Esophagus muscularis mucosa (tissue), 3 donors: Measurements from ENCODE around the gene SLC2A13.

ENCODE experiments used
- POLR2A ChIP-seq: fragments of 450-650 bp; IDR thresholded peaks from one replicate; pipeline ENCODE4 v1.6.1; 2017; ENCODE audit warnings: antibody characterized with exemption, moderate library complexity, mild to moderate bottlenecking, low read depth
- POLR2AphosphoS5 ChIP-seq, 2 donors: sonication (generic); formaldehyde crosslinking; IDR thresholded peaks; one replicate each; pipeline ENCODE4 v1.6.1; 2017; ENCODE audit warnings: antibody characterized with exemption in 2 of 2
- TF ChIP-seq, protein P1 (sequence below), 3 experiments: fragments of 200-600 bp in 2 of 3; fragments of 450-650 bp in 1 of 3; sonication (generic) in 2 of 3; IDR thresholded peaks; one replicate each; pipeline ENCODE4 v1.5.1; 2017 to 2019; ENCODE audit warnings: antibody characterized with exemption in 3 of 3, mild to moderate bottlenecking in 2 of 3, moderate library complexity in 1 of 3

DNA sequence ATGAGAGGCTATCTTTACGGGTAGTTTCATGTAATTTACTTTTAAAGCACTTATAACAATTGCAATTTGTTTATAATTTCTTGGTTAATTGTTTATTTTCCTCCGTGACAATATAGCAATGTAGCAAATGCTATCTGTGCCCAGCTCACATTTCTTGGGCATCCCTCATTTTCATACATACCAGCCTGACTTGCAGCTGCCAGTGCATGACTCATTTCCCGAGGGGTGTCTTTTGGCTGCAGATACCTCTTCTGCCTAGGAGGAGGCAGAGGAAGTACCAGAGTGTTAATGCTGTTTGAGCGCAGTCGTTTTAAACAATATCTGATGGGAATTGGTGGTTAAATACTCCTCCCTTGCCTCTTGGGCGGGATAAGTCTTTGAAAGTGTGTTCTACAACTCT lies 382.1 kb downstream of the SLC2A13 start:
- TF ChIP-seq, protein P1, sequence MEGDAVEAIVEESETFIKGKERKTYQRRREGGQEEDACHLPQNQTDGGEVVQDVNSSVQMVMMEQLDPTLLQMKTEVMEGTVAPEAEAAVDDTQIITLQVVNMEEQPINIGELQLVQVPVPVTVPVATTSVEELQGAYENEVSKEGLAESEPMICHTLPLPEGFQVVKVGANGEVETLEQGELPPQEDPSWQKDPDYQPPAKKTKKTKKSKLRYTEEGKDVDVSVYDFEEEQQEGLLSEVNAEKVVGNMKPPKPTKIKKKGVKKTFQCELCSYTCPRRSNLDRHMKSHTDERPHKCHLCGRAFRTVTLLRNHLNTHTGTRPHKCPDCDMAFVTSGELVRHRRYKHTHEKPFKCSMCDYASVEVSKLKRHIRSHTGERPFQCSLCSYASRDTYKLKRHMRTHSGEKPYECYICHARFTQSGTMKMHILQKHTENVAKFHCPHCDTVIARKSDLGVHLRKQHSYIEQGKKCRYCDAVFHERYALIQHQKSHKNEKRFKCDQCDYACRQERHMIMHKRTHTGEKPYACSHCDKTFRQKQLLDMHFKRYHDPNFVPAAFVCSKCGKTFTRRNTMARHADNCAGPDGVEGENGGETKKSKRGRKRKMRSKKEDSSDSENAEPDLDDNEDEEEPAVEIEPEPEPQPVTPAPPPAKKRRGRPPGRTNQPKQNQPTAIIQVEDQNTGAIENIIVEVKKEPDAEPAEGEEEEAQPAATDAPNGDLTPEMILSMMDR (IDR thresholded peaks at IDR 0.05) = no peak
- TF ChIP-seq POLR2AphosphoS5 (IDR thresholded peaks at IDR 0.05) (no peak), POLR2A (no peak)
